ENCODE results near the gene OR2A5. TPM values are rescaled to one million over a fixed set of nuclear protein-coding genes. Genes with fewer than 3 reads are reported as not detected.

Gene OR2A5
- total RNA-seq, result not detected
- not detected for polyA plus RNA-seq
- long read RNA-seq, donor 1, result 0 reads
- long read RNA-seq, donor 2, result 0 reads

DNA sequence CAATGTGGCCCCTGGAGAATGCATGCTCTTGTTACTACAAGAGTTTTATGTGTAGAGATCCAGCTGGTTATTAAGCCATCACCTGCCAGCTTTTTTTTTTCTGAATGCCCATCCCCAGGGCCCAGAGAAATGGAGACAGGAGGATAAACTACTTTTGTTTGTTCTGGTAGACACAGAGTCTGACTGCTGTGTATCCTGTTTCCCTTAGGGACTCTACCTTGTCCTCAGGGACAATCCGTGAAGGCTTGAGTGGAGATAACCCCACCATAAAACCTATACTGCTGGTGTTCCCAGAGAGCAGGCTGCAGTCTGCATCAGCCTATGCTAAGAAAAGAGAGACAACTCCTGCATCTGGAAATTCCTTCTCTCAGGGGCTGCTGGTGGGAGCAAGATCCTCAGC lies at the start of gene OR2A5:
OR2A5 (plus strand) TSS at position 301 of the 400 bp plus-strand sequence. CDS start 1,454 bp downstream, outside the sequence.
- no peaks in the 10 kb centered on the region for H3K9me3 ChIP-seq
- no peaks in the 10 kb centered on the region for H3K4me1 ChIP-seq
- intact Hi-C loops (cut with DNase I; ENCODE audit: low total_unique reads), result no loop called here
- no peak for DNase-seq
- 82 to 90% (median 84%) methylated on average over 1 of the region's 1 CpG for WGBS, 5 donors
- no peaks in the 10 kb centered on the region for H3K27me3 ChIP-seq (replicated peaks in 1 of 7)
- H3K36me3 ChIP-seq, result no peaks in the 10 kb centered on the region
- no peak within 1 kb of the TSS for H3K4me3 ChIP-seq
- no peak within 1 kb of the TSS for H3K27ac ChIP-seq
- TF ChIP-seq CTCF (IDR thresholded peaks at IDR 0.05 in 8 of 11, conservative IDR thresholded peaks at IDR 0.05 in 3 of 11) (no peak), POLR2AphosphoS5 (IDR thresholded peaks at IDR 0.05) (no peak), POLR2A (IDR thresholded peaks at IDR 0.05) (no peak)

DNA sequence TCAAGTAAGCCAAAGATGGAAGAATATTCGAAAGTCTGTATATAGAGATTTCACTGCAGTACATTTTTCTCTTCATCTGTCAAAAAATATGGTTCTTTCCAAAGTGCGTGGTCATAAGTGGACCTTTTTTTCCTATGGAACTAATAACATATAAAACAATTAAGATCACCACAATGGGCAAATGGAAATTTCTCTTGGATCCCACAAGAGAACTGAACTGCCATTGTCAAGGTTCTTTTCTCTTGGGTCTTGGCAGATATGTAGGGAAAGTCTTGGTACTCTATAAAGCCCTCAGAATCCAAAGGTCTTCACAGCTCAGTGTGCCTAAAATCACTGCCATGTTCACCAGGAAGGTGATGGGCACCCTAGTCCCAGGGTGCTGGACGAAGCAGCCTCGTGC lies 48.7 kb upstream of the OR2A5 start, which contains the start of gene OR6B1:
OR6B1 (plus strand) TSS at position 301 of the 400 bp plus-strand sequence. CDS start 3,677 bp downstream, outside the sequence.
- H3K27me3 ChIP-seq (replicated peaks in 1 of 7), result no peaks in the 10 kb centered on the region
- H3K4me1 ChIP-seq, result no peaks in the 10 kb centered on the region
- intact Hi-C loops (cut with DNase I; ENCODE audit: low total_unique reads), result no loop called here
- WGBS, 5 donors, result 77 to 88% (median 80%) methylated on average over 4 of the region's 4 CpGs
- no peaks in the 10 kb centered on the region for H3K9me3 ChIP-seq
- H3K36me3 ChIP-seq, result no peaks in the 10 kb centered on the region
- H3K4me3 ChIP-seq, result no peak within 1 kb of the TSS
- H3K27ac ChIP-seq, result no peak within 1 kb of the TSS
- TF ChIP-seq CTCF (IDR thresholded peaks at IDR 0.05 in 8 of 11, conservative IDR thresholded peaks at IDR 0.05 in 3 of 11), result no peak
- TF ChIP-seq POLR2A (IDR thresholded peaks at IDR 0.05), result no peak
- no peak for TF ChIP-seq POLR2AphosphoS5 (IDR thresholded peaks at IDR 0.05)
- DNase-seq, result no peak

DNA sequence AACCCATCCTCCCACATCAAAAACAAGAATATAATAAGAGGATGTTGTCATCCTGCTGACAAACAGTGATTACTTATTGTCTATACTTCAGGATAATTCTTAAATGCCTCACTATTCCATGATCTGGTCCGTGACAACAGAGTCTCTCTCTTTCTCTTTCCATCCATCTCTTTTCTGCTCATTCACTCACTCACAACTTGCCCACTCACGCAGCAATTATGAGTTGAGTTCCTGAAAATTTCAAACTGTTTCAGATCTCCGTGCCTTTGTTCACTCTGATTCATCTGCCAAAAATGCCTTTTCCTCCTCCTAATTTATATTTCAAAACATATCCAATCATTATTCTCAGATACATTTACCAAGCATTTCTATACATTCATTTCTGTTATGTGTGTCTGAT lies 47.2 kb upstream of the OR2A5 start:
- Histone ChIP-seq H3K4me3 (no peak overlapping the region), H3K36me3 (no peaks in the 10 kb centered on the region), H3K27me3 (replicated peaks in 1 of 7) (no peaks in the 10 kb centered on the region), H3K9me3 (no peaks in the 10 kb centered on the region), H3K4me1 (no peaks in the 10 kb centered on the region), H3K27ac (no peak overlapping the region)
- TF ChIP-seq POLR2AphosphoS5 (IDR thresholded peaks at IDR 0.05), result no peak
- no peak for TF ChIP-seq POLR2A (IDR thresholded peaks at IDR 0.05)
- no peak for TF ChIP-seq CTCF (IDR thresholded peaks at IDR 0.05 in 8 of 11, conservative IDR thresholded peaks at IDR 0.05 in 3 of 11)
- 63 to 88% (median 80%) methylated on average over 3 of the region's 3 CpGs for WGBS, 5 donors
- intact Hi-C loops (cut with DNase I; ENCODE audit: low total_unique reads), result no loop called here
- no peak for DNase-seq

DNA sequence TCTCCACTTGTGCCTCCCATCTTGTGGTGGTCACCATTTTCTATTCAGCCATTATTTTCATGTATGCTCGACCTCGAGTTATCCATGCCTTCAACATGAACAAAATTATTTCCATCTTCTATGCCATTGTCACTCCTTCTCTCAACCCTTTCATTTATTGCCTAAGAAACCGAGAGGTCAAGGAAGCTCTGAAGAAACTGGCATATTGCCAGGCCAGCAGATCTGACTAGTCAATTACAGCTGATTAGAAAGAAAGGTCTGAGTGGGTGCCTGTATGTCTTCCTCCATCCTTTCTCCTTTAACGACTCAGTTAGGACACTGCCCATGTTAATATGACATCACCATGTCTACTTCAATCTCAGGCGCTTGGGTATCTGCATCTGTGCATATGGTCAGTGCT lies 44.0 kb upstream of the OR2A5 start:
- DNase-seq, result no peak
- peaks cover 0 to 16% (median 9%) of the 10 kb centered on the region in 8 donors for H3K9me3 ChIP-seq
- no peaks in the 10 kb centered on the region for H3K27me3 ChIP-seq (replicated peaks in 1 of 7)
- no peaks in the 10 kb centered on the region for H3K36me3 ChIP-seq
- TF ChIP-seq POLR2A (IDR thresholded peaks at IDR 0.05), result no peak
- TF ChIP-seq POLR2AphosphoS5 (IDR thresholded peaks at IDR 0.05), result no peak
- TF ChIP-seq CTCF (IDR thresholded peaks at IDR 0.05 in 8 of 11, conservative IDR thresholded peaks at IDR 0.05 in 3 of 11), result no peak
- H3K4me3 ChIP-seq, result no peak overlapping the region
- H3K4me1 ChIP-seq, result no peaks in the 10 kb centered on the region
- WGBS, 5 donors, result 73 to 80% (median 77%) methylated on average over 5 of the region's 5 CpGs
- H3K27ac ChIP-seq, result no peak overlapping the region
- intact Hi-C loops (cut with DNase I; ENCODE audit: low total_unique reads), result no loop called here
